LNCaP clone FGC (cell line): ENCODE data around the gene MYO1E.

ENCODE experiments used
- DNase-seq: peaks from one replicate; pipeline ENCODE4 v3.0.0-alpha.2; 2011; ENCODE audit warnings: low read depth
- H3K4me3 ChIP-seq: 2 replicates; pipeline ENCODE4 v1.5.1; 2011; ENCODE audit warnings: mild to moderate bottlenecking, low read depth, low read length, control low read depth
- CTCF ChIP-seq: IDR thresholded peaks from 2 replicates; pipeline ENCODE4 v1.5.1; 2012; ENCODE audit warnings: mild to moderate bottlenecking; ENCODE audit not compliant: control insufficient read depth, insufficient read depth; ENCODE audit errors: extremely low read depth

MYO1E gene

GRCh38 chr15:59352189-59352588 is 20.5 kb downstream of the MYO1E start:
- no peak for TF ChIP-seq CTCF
- DNase-seq: no peak
- no peak overlapping the region for H3K4me3 ChIP-seq

GRCh38 chr15:59350421-59350732 is 22.3 kb downstream of the MYO1E start:
- H3K4me3 ChIP-seq: no peak overlapping the region
- no peak for DNase-seq
- TF ChIP-seq CTCF: no peak

GRCh38 chr15:59349680-59350420 is 22.8 kb downstream of the MYO1E start:
- no peak overlapping the region for H3K4me3 ChIP-seq
- DNase-seq: no peak

GRCh38 chr15:59347915-59348314 is 24.8 kb downstream of the MYO1E start:
- no peak overlapping the region for H3K4me3 ChIP-seq
- TF ChIP-seq CTCF: no peak
- DNase-seq: no peak

More at GRCh38 chr15:59349680-59350420, 22.8 kb downstream of the MYO1E start:
- TF ChIP-seq CTCF: no peak

GRCh38 chr15:59346951-59347350 is 25.7 kb downstream of the MYO1E start:
- no peak for TF ChIP-seq CTCF
- no peak overlapping the region for H3K4me3 ChIP-seq
- no peak for DNase-seq

GRCh38 chr15:59345326-59345725 is 27.3 kb downstream of the MYO1E start:
- no peak for TF ChIP-seq CTCF
- H3K4me3 ChIP-seq: no peak overlapping the region
- DNase-seq: no peak

GRCh38 chr15:59344311-59344710 is 28.4 kb downstream of the MYO1E start:
- H3K4me3 ChIP-seq: no peak overlapping the region
- no peak for DNase-seq
- no peak for TF ChIP-seq CTCF
